ENCODE results near the gene PDE4D. TPM values are rescaled to one million over a fixed set of nuclear protein-coding genes. Genes with fewer than 3 reads are reported as not detected.

PDE4D gene
- total and polyA plus RNA-seq, 2 donors (not counting 1 experiment from before 2014, with no cell fraction given): 14.9 to 171 TPM

- ChIA-PET POLR2A (interaction anchor here (0.6 kb wide), 1 partner anchor 31 kb away, joined by 5 read pairs; no protein-coding TSS in a partner anchor), CTCF (interaction anchor here (1.5 to 2.4 kb wide), 2 partner anchors 29 to 33 kb away, joined by 3 to 9 read pairs; no protein-coding TSS in a partner anchor)
- H2AFZ ChIP-seq (ENCODE audit: insufficient read depth, low read depth, low read length, poor library complexity, severe bottlenecking): peak overlapping the region; percentile 64
- Mint-ChIP-seq H3K27me3 (peaks cover 11% of the 10 kb centered on the region), H3K4me3 (peak overlapping the region; percentile 90), H3K27ac (peak overlapping the region; percentile 74), H3K9me3 (ENCODE audit: insufficient read depth) (no peaks in the 10 kb centered on the region), H3K4me1 (peaks cover 47% of the 10 kb centered on the region)
- peak overlapping the region; percentile 41 to 57 for H3K27ac ChIP-seq (ENCODE audit: low read length in 2 of 2)
- H3K27me3 ChIP-seq (replicated peaks in 1 of 4; ENCODE audit: control extremely low read depth in 1 of 4, control insufficient read depth in 3 of 4, insufficient read depth in 4 of 4, low read length in 3 of 4): peaks cover 0 to 10% (median 5%) of the 10 kb centered on the region in 4 experiments
- DNase-seq (no peak), ATAC-seq (ENCODE audit: low read depth) (no peak)
- peaks cover 0 to 3% (median 0%) of the 10 kb centered on the region in 3 donors for H3K9me3 ChIP-seq (ENCODE audit: control extremely low read depth in 1 of 3, control insufficient read depth in 2 of 3, insufficient read depth in 1 of 3, low read length in 2 of 3)
- peak overlapping the region in 4 of 5 experiments; percentile 55 to 77 (median 68) for H3K4me3 ChIP-seq (ENCODE audit: control extremely low read depth in 1 of 5, extremely low read depth in 1 of 5, insufficient read depth in 1 of 5, low read depth in 2 of 5, low read length in 4 of 5)
- peak overlapping the region; percentile 74 for H3K4me2 ChIP-seq (replicated peaks; ENCODE audit: low read depth, low read length, poor library complexity, severe bottlenecking)
- intact Hi-C loops (cut with micrococcal nuclease): loop anchor here (2.0 kb wide), 1 partner anchor 23 kb away; no protein-coding TSS in a partner anchor
- H4K20me1 ChIP-seq (ENCODE audit: control insufficient read depth, insufficient read depth, low read length, poor library complexity, severe bottlenecking): no peaks in the 10 kb centered on the region
- peaks cover 29 to 37% of the 10 kb centered on the region in 2 donors for H3K4me1 ChIP-seq (ENCODE audit: control insufficient read depth in 2 of 2, insufficient read depth in 2 of 2, low read length in 2 of 2)
- TF ChIP-seq EZH2 (IDR thresholded peaks at IDR 0.05; ENCODE audit: borderline replicate concordance, insufficient read depth, low read depth, low read length, poor library complexity, severe bottlenecking) (no peak), CTCF (IDR thresholded peaks at IDR 0.05) (no peak)
- no peaks in the 10 kb centered on the region for H3K36me3 ChIP-seq (replicated peaks in 1 of 2; ENCODE audit: control extremely low read depth in 1 of 2, control insufficient read depth in 1 of 2, extremely low read depth in 1 of 2, insufficient read depth in 2 of 2, low read length in 1 of 2)
- peaks cover 16% of the 10 kb centered on the region for H3K79me2 ChIP-seq (ENCODE audit: control insufficient read depth, insufficient read depth, low read length)
- H3K9ac ChIP-seq (ENCODE audit: low read length): peak overlapping the region; percentile 75
- WGBS (ENCODE audit: insufficient coverage): no CpG with 5 or more reads among the region's 4 CpGs
These were observed 125.8 kb downstream of the PDE4D start for GRCh38 chr5:59767681-59768151.

- peak overlapping the region in 1 of 2 donors; percentile 48 for H3K27ac ChIP-seq (ENCODE audit: low read length in 2 of 2)
- no peaks in the 10 kb centered on the region for H4K20me1 ChIP-seq (ENCODE audit: control insufficient read depth, insufficient read depth, low read length, poor library complexity, severe bottlenecking)
- Mint-ChIP-seq H3K27me3 (peaks cover 11% of the 10 kb centered on the region), H3K9me3 (ENCODE audit: insufficient read depth) (no peaks in the 10 kb centered on the region), H3K4me1 (peaks cover 47% of the 10 kb centered on the region), H3K27ac (peak overlapping the region; percentile 75), H3K4me3 (peak overlapping the region; percentile 90)
- DNase-seq: no peak
- no peak overlapping the region for H2AFZ ChIP-seq (ENCODE audit: insufficient read depth, low read depth, low read length, poor library complexity, severe bottlenecking)
- H3K27me3 ChIP-seq (replicated peaks in 1 of 4; ENCODE audit: control extremely low read depth in 1 of 4, control insufficient read depth in 3 of 4, insufficient read depth in 4 of 4, low read length in 3 of 4): peaks cover 0 to 10% (median 5%) of the 10 kb centered on the region in 4 experiments
- peaks cover 16% of the 10 kb centered on the region for H3K79me2 ChIP-seq (ENCODE audit: control insufficient read depth, insufficient read depth, low read length)
- ChIA-PET CTCF (interaction anchor here (1.5 to 2.4 kb wide), 2 partner anchors 29 to 33 kb away, joined by 3 to 9 read pairs; no protein-coding TSS in a partner anchor), POLR2A (no interaction called here)
- intact Hi-C loops (cut with micrococcal nuclease): no loop called here
- H3K4me2 ChIP-seq (replicated peaks; ENCODE audit: low read depth, low read length, poor library complexity, severe bottlenecking): peak overlapping the region; percentile 74
- H3K4me3 ChIP-seq (ENCODE audit: control extremely low read depth in 1 of 5, extremely low read depth in 1 of 5, insufficient read depth in 1 of 5, low read depth in 2 of 5, low read length in 4 of 5): peak overlapping the region in 4 of 5 experiments; percentile 55 to 77 (median 68)
- peaks cover 29 to 37% of the 10 kb centered on the region in 2 donors for H3K4me1 ChIP-seq (ENCODE audit: control insufficient read depth in 2 of 2, insufficient read depth in 2 of 2, low read length in 2 of 2)
- no peak for ATAC-seq (ENCODE audit: low read depth)
- no peak for TF ChIP-seq EZH2 (IDR thresholded peaks at IDR 0.05; ENCODE audit: borderline replicate concordance, insufficient read depth, low read depth, low read length, poor library complexity, severe bottlenecking)
- TF ChIP-seq CTCF (IDR thresholded peaks at IDR 0.05): no peak
- no peaks in the 10 kb centered on the region for H3K36me3 ChIP-seq (replicated peaks in 1 of 2; ENCODE audit: control extremely low read depth in 1 of 2, control insufficient read depth in 1 of 2, extremely low read depth in 1 of 2, insufficient read depth in 2 of 2, low read length in 1 of 2)
- peaks cover 0 to 3% (median 0%) of the 10 kb centered on the region in 3 donors for H3K9me3 ChIP-seq (ENCODE audit: control extremely low read depth in 1 of 3, control insufficient read depth in 2 of 3, insufficient read depth in 1 of 3, low read length in 2 of 3)
- peak overlapping the region; percentile 75 for H3K9ac ChIP-seq (ENCODE audit: low read length)
These were observed 126.3 kb downstream of the PDE4D start for GRCh38 chr5:59767211-59767605.
